Neural progenitor cell (in vitro differentiated cells): Measurements from ENCODE around the gene NHLH1.

Source experiments
- CTCF ChIP-seq: fragments of 200-600 bp; sonication (generic); IDR thresholded peaks from 2 replicates; pipeline ENCODE4 v1.5.1; 2017; ENCODE audit warnings: antibody characterized with exemption, mild to moderate bottlenecking
- EZH2 ChIP-seq: fragments of 200-600 bp; sonication (generic); IDR thresholded peaks from 2 replicates; pipeline ENCODE4 v1.6.1; 2017; ENCODE audit warnings: antibody characterized with exemption, mild to moderate bottlenecking, moderate library complexity

DNA sequence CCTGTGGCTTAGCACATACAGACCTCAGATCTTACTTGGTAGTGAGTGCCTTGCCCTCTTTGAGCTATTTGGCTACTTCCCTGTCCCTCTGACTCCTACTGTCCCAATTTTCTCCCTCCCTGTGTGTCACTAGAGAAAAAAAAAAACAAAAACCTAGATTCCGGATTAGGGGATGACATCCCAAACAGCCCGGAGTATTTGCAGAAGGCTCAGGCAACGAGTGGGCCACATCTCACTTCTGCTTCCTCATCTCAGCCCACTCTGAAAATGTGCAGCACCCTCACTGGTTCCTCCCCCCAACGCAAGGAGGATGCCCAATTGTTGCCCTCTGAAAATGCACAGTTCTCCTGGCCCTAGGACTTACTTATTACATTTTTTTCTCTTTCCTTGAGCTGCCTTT is 4.9 kb downstream of the NHLH1 start:
- TF ChIP-seq EZH2: no peak
- TF ChIP-seq CTCF: no peak
